Measurements from ENCODE around the gene GMDS.
A peak's percentile ranks its signal among the peaks of the same experiment; 100 is the strongest.

The GMDS gene

GRCh38 chr6:1903780-1904465 is 341.5 kb downstream of the GMDS start:
- no peak for DNase-seq (ENCODE audit: low read depth, low spot score)

- peak; percentile 44 for DNase-seq (ENCODE audit: low read depth, low spot score)
These were observed 343.8 kb downstream of the GMDS start for GRCh38 chr6:1901556-1901955.

GRCh38 chr6:1896897-1897296 is 348.5 kb downstream of the GMDS start:
- no peak for DNase-seq (ENCODE audit: low read depth, low spot score)

GRCh38 chr6:1895721-1896120 is 349.7 kb downstream of the GMDS start:
- DNase-seq (ENCODE audit: low read depth, low spot score), result peak; percentile 44

- peak; percentile 14 for DNase-seq (ENCODE audit: low read depth, low spot score)
These were observed 350.5 kb downstream of the GMDS start for GRCh38 chr6:1894954-1895353.

GRCh38 chr6:1893470-1894130 is 351.8 kb downstream of the GMDS start:
- no peak for DNase-seq (ENCODE audit: low read depth, low spot score)

- DNase-seq (ENCODE audit: low read depth, low spot score), result no peak
These were observed 352.7 kb downstream of the GMDS start for GRCh38 chr6:1892716-1893115.

GRCh38 chr6:1890987-1891386 is 354.4 kb downstream of the GMDS start:
- DNase-seq (ENCODE audit: low read depth, low spot score), result no peak

GRCh38 chr6:1890071-1890470 is 355.3 kb downstream of the GMDS start:
- DNase-seq (ENCODE audit: low read depth, low spot score), result no peak

GRCh38 chr6:1885576-1886011 is 359.8 kb downstream of the GMDS start:
- DNase-seq (ENCODE audit: low read depth, low spot score), result peak; percentile 40

GRCh38 chr6:1884313-1884712 is 361.1 kb downstream of the GMDS start:
- peak; percentile 80 for DNase-seq (ENCODE audit: low read depth, low spot score)

GRCh38 chr6:1878330-1878729 is 367.1 kb downstream of the GMDS start:
- no peak for DNase-seq (ENCODE audit: low read depth, low spot score)

- no peak for DNase-seq (ENCODE audit: low read depth, low spot score)
These were observed 371.6 kb downstream of the GMDS start for GRCh38 chr6:1873781-1874180.

GRCh38 chr6:1872649-1873131 is 372.7 kb downstream of the GMDS start:
- DNase-seq (ENCODE audit: low read depth, low spot score), result peak; percentile 71

GRCh38 chr6:1871724-1872315 is 373.6 kb downstream of the GMDS start:
- peak; percentile 53 for DNase-seq (ENCODE audit: low read depth, low spot score)

GRCh38 chr6:1870932-1871331 is 374.5 kb downstream of the GMDS start:
- no peak for DNase-seq (ENCODE audit: low read depth, low spot score)

GRCh38 chr6:1870251-1870650 is 375.2 kb downstream of the GMDS start:
- DNase-seq (ENCODE audit: low read depth, low spot score), result no peak

GRCh38 chr6:1869769-1870168 is 375.6 kb downstream of the GMDS start:
- no peak for DNase-seq (ENCODE audit: low read depth, low spot score)

GRCh38 chr6:1869308-1869707 is 376.1 kb downstream of the GMDS start:
- no peak for DNase-seq (ENCODE audit: low read depth, low spot score)

GRCh38 chr6:1868561-1869261 is 376.7 kb downstream of the GMDS start:
- DNase-seq (ENCODE audit: low read depth, low spot score), result no peak

- no peak for DNase-seq (ENCODE audit: low read depth, low spot score)
These were observed 378.2 kb downstream of the GMDS start for GRCh38 chr6:1867197-1867596.

GRCh38 chr6:1865585-1865984 is 379.8 kb downstream of the GMDS start:
- peak; percentile 6 for DNase-seq (ENCODE audit: low read depth, low spot score)

Measured in astrocyte of the hippocampus (primary cell).